ENCODE results near the gene LRRC74A.

Gene LRRC74A

DNA sequence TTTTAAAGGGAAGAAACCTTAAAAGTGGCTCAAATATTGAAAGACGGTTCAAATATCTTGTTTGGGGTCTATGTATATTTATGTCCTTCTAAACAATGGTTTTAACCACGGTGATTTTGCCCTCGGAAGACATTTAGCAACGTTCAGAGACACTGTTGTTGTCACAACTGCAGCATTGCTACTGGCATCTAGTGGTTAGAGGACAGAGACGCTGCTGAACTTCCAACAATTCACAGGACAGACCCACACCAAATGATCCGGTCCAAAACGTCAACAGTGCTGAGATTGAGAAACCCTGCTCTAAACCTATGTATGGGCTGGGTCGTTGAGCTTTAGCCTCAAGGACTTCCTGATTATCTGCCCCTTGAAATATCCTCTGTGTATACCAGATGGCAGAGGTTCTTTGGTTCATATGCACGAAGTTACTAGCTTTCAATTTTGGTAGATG lies 15.2 kb upstream of the LRRC74A start:
- peak; percentile 14 to 19 for DNase-seq

DNA sequence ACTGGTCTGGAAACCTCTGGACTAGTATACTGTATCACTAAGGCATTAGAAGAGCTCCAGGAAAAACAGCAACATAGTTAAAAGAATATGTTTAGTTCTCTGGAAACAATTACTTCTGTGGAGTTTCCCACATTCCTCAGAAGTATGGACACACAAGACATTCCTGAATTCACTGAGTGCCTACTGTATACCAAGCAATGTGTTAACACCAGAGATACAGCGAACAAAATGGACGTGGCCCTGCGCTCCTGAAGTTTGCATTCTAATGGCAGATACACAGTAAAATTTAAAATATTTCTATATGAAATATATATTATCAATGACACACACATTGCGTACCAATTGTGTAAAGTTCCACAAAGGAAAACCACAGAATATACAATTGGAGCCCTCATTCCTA lies 14.6 kb upstream of the LRRC74A start:
- no peak for DNase-seq

DNA sequence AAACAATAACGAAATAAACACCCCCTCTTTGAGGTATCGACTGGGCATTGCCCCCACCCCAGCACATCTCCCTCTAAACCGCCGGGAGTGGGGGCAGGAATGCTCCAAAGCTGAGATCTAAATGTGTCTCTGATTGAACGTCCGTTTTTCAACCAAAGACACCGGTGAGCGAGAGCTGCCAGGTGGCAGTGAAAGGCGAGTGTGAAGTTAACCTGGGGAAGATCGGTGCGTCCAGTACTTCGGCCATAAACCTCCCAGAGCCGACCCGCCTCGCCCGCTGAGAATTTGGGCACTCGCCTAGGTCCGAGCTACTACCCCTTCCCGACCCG lies 14.2 kb upstream of the LRRC74A start:
- DNase-seq: peak in 1 of 2 donors; percentile 9

DNA sequence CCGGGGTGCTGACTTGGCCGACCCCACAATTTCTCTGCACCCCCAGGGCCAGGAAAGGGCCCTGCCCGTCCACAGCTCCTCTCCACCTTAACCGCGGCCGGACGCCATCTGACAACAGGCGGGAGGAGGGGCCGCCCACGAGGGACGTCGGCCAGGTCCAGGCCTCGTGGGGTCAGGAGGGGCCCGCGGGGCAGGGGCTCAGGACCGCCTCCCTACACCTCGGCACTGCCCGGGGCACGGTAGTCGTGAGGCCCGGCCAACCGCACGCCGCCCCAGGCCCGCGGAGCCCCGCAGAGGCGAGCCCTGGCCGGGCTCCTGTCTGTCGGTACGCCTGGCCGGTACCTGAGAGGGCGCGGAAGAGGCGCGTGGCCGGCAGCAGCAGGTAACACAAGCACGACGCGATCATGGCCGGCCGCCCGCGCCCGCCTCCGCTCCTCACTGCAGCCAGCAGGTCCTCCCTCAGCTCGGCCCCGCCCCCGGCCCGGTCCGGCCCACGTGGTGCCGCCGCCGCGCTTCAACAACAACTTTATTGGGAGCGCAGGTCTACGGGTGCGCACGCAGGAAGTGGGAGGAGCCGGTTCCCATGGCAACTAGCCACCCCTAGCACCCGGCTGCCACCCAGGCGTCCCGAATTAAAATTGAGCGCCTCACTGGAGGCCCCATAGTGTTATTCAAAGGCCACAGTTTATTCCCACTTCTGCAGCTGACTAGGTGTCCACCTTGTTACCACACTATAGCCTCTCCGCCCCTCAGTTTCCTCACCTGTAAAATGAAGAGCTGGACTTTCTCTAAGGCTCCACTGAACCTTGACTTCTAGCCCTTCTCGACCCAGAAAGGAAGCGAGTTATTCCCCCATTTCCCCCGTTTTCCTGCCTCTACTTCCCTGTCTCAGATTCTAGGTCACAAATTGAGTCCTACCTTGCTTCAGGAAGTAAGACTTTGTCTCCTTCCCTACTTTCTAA lies 13.5 kb upstream of the LRRC74A start, which contains the start of gene ANGEL1:
Gene ANGEL1, minus strand, starts transcription at position 461 of the 962 bp plus-strand sequence. Its CDS starts 55 bp downstream, at position 406.
- peak; percentile 96 to 98 for DNase-seq

DNA sequence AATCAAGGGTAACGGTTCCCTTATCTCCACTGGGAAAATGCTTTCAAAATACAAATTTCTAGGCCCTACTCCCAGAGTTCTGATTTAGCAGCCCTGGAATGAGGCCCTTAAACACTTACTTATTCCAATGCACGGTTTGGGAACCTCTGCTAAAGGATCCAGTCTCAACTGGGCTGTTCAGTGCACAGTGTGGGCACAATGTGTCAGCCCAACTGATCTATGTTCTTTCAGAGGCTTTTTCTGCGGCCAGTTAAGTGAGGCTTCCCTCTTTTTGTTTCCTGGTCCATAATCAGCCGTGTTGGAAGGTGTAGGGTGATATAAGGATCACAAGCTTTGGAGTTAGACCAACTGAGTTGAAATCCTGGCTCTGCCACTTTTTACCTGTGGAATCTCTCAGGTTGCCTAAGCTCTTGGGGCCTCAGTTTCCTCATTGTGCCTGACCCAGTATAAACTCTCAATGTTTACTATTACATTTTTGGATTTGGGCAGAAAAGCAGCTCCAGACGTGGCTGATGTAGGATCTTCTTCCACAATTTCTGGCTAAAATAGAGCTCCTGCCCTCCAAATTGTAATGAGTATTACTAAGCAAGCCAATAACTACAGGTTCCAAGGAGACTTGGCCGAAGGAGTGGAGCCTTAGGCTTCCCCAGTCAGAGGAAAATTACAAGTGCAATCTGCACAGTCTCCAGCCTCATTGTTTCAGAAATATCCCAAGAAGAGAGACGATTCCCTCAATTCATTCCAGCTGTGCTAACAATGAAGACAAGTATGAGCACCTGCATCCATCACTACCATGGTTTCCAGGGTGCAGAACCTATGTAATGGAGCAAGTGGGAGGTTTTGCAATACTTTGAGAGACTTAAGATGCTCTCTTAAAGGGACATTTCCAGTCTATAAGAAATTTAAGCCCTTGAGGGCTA lies 11.2 kb upstream of the LRRC74A start:
- DNase-seq: no peak

DNA sequence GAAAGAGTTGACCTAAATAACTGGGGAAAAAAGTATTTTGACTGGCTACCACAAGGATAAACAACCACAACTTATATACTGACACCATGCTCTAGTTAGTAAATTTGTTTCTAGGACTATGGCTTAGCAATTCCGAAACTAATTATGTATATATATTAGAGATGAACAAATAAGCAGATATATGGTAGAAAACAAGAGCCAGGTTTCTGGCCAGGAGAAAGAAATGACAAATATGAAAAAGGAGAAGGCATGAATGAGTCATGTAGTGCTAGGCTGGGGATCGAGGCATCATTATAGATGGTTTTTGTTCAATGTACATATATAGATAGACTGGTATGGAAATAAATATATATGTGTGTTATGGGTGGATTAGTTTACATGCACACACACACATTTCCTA lies 5.5 kb upstream of the LRRC74A start:
- no peak for DNase-seq

DNA sequence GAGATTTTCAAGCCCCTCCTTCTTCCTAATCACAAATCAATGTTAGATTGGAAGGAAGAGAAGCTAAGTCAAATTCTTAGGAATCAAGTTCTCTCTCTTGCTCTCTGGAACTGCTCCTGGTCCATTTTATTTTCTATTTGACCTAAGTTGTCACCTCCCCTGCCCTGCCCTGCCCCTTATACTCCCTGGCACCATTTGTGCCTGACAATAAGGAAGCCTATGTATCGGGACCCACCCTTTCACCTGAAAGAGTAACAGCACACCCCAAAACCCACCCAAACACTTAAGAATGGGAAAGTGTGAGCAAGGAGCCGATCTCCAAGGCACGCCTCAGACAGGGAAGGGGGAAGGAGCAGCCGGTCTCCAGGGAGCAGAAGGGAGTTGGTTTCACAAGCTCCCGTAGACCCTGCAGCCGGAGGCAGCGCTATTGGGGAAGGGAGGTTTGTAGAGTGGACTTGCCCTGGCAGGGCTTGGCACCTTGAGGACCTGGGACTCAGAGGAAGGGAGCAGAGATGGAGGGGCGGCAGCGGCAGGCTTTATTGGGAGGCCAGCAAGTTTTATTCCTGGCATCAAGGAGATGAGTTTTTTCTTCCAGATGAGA lies 1.6 kb downstream of the LRRC74A start:
- no peak for DNase-seq

DNA sequence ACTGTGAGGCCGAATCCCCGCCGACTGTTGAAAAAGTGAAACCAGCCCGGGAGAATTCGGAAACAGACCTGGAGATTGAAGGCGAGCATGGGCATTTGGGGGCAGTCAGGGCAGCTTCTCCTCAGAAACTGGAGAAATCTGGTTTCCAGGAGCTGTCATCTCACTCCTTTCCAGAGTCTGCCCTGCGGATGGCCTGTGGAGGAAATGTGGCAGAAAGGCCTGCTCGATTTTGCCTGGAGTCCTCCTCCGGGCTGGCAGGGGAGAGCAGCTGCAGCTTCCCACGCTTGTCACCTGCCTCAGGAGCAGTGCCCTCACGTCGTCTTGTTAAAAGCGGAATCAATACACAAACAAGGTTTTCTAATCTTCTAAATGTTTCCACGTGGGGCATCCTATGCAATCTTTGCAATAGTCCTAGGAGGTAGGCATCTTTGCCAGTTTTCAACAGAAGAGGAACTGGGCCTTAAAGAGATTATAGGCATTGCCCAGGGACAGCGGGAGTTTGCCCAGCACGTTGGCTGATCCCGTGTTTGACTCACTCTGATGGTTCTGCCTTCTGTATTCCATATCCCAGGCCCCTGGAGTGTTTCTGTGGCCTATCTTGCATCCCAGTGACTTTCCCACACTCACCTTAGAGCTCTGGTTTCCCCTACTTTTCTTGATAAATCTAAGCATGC lies 2.3 kb downstream of the LRRC74A start:
- no peak for DNase-seq

DNA sequence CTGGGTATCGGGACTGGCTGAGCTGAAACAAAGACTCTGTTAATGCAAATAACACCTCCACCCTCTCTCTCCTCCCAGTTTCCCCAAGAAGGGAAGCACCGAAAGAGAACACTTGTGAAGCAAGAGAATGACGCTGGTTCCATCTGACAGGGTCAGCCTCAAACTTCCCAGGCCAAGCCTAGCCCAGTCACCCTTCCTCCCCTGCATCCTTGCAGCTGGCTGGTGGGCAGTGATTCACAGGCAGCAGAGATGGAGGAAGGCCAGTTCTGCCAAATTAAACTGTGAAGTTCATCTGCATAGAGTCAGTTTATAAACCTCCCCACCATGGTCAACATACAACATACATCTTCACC lies 2.8 kb downstream of the LRRC74A start:
- no peak for DNase-seq

DNA sequence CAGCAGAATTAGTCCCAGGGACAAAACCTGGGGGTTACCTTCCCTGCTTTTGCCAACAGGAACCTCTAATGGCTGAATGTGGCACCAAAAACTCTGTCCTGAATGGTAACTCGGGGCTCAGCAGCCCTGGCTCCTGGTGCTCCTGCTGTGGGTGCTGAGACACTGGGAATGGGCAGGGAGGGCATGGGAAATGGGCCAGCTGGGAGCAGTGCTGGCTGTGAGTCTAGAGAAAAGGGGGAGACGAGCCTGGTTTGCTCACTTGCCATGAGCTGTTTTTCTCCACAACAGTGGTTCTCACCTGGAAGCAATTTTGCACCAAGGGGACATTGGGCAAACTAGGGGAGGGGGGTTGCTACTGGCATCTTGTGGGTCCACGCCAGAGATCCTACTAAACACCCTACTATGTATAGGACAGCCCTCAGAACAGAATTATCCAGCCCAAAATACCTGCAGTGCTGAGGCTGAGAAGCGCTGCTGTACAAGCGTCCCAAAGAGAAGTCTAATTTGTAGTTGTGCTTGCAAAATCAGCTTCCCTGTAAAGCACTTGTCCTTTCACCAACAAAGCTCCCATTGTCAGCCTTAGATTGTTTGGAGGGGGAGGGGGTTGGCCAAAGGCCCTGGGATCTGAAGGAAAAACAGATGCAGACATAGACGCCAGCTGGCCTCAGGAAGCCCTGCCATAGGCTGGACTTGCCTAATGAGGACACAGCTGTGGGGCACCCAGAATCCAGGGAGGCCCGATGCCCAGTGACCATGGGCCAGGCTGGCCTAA lies 3.6 kb downstream of the LRRC74A start:
- DNase-seq: no peak

DNA sequence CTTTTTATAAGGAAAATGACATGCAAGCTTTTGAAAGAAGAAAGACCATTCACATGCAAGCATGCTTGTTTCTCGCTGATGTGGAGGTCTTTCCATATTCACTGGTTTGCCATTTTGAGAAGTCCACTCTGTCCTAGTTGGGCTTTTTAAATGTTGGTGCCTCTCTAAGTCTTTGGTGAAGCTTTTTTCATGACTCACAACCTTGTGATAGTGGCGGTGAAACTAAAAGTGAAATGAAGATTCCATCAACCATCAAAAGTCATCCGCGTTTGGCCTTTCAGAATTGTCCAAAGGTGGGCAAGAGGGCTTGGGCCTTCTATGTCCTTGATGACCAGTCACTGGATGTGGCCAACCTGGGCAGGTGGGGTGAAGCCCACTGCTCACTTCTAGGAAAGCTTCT lies 4.3 kb downstream of the LRRC74A start:
- DNase-seq: no peak

DNA sequence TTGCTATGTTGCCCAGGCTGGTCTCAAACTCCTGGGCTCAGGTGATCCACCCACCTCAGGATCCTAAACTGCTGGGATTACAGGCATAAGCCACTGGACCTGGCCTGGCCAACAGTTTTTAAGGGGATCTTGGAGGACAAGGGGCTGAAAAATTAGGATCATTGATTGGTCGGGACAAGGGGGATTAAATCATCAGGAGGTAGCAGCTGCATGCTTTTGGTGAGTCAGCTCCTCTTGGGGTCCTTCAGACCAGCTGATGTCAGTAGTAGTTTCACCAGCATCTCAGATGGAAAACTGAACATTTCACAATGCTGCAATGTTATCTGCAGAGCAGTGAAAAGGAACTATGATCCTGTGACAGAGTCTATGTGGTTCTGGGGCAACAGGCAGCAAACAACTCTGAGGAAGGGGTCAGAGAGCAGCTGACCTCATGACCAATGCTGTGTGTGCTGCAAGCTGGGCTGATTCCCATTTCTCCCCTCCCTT lies 6.3 kb downstream of the LRRC74A start:
- no peak for DNase-seq

DNA sequence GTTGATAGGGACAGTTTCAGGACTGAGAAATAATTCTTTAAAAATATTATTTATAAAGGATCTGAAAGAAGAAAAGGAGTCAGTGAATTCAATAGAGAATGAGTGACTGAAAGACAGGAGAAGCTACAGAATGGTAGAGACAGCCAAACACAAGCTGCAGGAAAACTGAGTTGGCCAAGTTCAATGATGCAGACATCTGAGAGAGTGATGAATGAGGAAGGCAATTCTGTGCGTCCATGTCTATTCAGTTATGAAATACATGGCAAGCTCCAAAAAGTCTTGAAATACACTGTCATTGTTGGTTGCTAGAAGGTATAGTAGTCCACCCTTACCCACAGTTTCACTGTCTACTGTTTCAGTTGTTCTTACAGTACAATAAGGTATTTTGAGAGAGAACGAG lies 6.8 kb downstream of the LRRC74A start:
- DNase-seq: no peak

DNA sequence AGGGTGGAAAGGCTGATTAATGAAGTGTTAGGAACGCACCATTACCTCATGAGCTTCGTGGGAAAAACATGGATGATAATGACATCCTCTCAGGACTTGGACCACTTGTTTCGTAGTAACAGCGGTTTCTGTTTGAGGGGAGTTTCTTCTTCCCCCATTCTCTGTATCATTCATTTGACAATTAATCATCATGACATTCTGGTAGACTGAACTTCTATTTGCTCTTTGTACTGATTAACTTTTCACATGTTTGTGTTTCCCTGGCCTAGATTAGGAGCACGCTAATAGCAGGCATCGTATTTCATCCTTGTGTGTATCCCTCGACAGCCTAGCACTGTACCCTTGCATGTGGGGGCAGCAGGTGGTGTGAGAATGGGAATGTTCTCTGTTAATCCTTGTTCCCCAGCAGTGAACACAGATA lies 8.0 kb downstream of the LRRC74A start:
- DNase-seq: no peak

DNA sequence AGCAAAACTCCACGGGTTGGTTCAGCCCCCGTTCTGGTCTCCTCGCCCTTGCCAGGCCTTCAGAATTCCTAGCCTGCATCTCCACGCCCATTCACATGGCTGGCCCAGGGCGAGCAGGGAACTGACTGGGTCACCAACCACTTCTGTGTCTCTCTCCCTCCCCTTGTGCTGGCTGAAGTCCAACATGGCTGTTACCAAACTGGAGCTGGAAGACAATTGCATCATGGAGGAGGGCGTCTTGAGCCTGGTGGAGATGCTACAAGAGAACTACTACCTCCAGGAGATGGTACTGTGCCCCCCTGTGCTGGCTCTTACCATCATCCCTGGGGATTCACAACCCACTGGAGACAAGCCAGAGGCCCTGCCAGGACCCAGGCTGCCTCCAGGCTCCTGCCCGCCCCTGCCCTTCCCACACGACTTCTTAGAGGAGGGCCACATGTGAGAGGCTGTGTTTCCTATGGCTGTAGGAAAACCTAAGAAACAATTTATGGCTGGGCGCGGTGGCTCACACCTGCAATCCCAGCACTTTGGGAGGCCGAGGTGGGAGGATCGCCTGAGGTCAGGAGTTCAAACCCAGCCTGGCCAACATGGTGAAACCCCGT lies 9.9 kb downstream of the LRRC74A start:
- DNase-seq: no peak

DNA sequence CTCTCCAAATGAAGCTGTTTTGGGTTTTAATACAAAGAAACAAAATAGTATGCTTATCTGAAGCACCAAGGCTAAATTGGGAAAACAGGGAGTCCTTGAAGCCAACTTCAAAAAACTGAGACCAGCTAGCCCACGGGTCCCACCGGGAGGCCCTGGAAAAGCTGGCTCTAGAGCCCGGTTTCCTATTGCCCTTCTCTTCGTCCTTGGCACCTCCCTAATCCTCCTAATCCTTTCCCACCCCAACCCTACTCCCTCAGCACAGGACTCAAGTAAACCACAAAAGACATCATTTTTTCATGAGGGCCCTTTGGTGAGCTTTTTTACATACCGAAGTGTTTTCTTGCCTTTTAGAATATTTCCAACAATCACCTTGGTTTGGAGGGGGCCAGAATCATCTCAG lies 11.3 kb downstream of the LRRC74A start:
- no peak for DNase-seq

DNA sequence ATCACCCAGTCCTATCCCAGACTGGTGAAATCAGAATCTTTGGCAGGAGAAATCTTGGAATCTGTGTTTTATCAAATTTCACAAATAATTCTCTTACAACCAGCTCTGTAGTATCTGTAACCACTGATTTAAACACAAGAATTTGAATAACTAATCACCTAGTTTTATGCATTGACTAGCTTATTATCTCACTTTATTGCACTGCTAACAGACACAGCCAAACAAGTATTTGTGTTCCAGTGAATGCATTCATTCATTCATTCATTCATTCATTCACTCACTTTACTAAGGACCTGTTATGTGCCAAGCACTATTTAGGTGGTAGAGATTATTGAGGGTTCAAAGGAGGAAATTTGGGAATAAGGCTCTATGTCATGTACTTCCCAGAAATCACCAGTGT lies 16.2 kb downstream of the LRRC74A start:
- no peak for DNase-seq

DNA sequence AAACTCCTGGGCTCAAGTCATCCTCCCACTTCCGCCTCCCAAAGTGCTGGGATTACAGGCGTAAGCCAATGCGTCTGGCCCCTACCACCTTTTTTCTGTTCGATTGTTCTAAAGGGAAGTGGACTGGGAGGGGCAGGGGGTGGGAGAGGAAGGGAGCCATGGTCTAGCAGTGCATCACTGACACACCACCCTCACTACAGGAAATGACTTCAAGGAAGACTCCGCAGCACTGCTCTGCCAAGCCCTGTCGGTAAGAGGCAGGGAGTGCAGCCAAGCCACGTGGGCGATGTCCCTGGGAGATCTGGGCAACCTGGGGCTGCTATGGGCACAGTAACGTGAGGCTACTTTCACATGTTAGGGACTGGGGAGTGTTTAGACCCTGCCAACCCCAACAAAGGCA lies 18.0 kb downstream of the LRRC74A start:
- DNase-seq: peak; percentile 53 to 58

DNA sequence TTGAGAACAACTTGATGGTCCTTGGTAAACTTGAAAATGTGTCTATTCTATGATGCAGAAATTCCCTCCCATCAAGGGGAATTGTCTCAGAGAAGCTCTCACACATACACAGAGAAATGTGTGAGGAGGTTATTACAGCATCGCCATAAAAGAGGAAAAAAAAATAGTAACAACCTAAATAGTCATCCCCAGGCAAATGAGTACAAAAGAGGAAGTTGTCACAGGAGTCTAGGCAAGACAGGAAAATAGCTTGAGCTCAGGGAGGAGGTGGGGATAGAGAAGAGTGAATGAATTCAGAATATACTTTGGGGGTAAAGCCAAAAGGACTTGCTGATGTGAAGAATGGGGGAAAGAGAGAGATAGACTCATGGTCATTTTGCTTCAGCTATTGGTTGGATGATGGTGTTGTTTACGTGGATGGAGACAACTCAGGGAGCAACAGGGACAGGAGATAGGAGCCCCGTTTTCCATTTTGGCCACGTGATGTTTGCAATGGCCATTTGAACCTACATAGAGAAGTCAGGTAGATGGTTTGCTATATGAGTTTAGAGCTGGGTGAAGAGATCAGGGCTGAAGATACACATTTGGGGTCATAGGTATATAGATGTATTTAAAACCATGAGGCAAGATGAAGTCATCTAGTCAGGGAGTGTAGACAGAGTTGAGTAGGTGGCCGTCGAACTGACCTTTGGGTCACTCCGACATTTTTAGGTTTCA lies 20.3 kb downstream of the LRRC74A start:
- DNase-seq: no peak

DNA sequence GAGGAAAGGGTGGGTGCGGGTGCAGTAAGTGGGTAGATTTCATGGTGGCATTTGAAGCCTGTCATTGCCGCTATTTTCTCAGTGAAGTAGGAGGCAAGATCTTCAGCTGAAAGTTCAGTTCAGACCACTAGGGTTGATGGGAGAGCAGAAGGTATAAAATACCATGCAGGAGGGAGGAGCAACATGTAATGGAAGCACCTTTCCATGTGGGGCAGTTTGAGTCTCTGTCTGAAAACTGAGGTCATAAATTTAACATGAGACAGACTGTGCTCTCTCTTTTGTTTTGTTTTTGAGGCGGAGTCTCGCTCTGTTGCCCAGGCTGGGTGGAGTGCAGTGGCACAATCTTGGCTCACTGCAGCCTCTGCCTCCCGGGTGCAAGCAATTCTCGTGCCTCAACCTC lies 22.7 kb downstream of the LRRC74A start:
- DNase-seq: no peak

DNA sequence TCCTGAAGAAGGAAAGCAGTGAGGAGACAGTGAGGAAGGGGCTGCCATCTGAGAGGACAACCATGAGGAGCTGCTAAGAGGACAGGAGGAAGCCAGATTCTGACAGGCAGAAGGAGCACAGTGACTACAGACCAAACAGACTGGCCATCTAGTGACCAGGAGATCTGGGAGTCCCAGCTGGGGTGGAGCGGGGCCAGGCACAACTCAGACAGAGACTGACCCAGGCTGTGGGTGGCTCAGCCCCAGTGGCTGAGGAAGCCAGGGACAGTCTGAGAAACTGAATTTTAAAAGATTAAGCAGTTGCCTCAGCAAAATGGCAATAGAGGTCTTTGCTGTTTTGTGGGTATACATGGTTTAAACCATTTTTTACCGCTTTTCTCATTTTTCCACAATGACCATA lies 28.9 kb downstream of the LRRC74A start:
- no peak for DNase-seq
